LNCaP clone FGC (cell line): ENCODE data around the gene CYP27C1.

Source experiments
- DNase-seq: peaks from one replicate; pipeline ENCODE4 v3.0.0-alpha.2; 2011; ENCODE audit warnings: low read depth
- H3K4me3 ChIP-seq: 2 replicates; pipeline ENCODE4 v1.5.1; 2011; ENCODE audit warnings: mild to moderate bottlenecking, low read depth, low read length, control low read depth
- TF ChIP-seq, protein P1 (sequence below): IDR thresholded peaks from 2 replicates; pipeline ENCODE4 v1.5.1; 2012; ENCODE audit warnings: mild to moderate bottlenecking; ENCODE audit not compliant: control insufficient read depth, insufficient read depth; ENCODE audit errors: extremely low read depth

Gene CYP27C1

DNA sequence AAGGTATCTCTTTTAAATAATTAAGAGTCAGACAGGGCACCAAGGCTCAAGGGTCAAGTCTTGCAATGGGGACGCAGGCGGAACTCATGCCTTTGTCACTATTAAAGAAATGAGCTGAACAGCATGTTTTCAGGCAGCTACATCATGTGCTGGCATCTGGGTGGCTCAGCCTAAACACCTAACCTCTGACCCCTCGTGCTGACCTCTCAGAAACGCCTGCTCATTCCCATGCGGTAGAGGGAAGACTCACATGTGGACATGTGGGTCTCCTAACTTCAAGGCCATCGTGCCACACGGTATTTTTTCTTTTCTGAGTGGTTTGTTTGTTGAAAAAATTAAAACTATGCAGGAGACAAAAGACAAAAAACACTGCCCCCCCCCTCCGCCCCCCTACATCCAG is 31.3 kb downstream of the CYP27C1 start:
- TF ChIP-seq, protein P1, sequence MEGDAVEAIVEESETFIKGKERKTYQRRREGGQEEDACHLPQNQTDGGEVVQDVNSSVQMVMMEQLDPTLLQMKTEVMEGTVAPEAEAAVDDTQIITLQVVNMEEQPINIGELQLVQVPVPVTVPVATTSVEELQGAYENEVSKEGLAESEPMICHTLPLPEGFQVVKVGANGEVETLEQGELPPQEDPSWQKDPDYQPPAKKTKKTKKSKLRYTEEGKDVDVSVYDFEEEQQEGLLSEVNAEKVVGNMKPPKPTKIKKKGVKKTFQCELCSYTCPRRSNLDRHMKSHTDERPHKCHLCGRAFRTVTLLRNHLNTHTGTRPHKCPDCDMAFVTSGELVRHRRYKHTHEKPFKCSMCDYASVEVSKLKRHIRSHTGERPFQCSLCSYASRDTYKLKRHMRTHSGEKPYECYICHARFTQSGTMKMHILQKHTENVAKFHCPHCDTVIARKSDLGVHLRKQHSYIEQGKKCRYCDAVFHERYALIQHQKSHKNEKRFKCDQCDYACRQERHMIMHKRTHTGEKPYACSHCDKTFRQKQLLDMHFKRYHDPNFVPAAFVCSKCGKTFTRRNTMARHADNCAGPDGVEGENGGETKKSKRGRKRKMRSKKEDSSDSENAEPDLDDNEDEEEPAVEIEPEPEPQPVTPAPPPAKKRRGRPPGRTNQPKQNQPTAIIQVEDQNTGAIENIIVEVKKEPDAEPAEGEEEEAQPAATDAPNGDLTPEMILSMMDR = no peak
- H3K4me3 ChIP-seq = no peak overlapping the region

DNA sequence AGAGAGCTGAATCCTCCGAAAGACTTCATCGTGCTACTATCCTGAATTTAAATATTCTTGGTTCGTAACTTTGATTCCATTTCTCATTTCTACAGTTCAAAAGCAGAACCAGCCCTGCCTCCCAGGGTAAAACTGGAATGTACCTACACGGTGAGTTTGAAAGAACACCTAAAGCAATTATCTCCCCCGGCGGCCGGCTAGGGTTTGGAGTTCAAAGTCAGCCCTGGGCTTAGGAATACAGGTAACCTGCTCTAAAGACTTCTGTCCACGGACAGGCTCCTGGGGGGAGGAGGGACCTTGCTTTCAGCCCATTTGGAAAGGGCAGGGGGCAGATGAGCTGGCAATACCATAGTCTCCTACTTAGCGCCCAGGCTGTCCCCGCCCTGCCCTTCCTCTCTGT is 32.3 kb downstream of the CYP27C1 start:
- DNase-seq = no peak
- TF ChIP-seq, protein P1 = no peak
- no peak overlapping the region for H3K4me3 ChIP-seq

More for the DNA sequence above, 31.3 kb downstream of the CYP27C1 start:
- DNase-seq = no peak

- DNase-seq = no peak
- TF ChIP-seq, protein P1 = no peak
- no peak overlapping the region for H3K4me3 ChIP-seq
These were observed 32.9 kb downstream of the CYP27C1 start for GRCh38 chr2:127187081-127187775.

GRCh38 chr2:127185705-127186104 is 34.4 kb downstream of the CYP27C1 start:
- DNase-seq = no peak
- no peak overlapping the region for H3K4me3 ChIP-seq
- TF ChIP-seq, protein P1 = no peak

DNA sequence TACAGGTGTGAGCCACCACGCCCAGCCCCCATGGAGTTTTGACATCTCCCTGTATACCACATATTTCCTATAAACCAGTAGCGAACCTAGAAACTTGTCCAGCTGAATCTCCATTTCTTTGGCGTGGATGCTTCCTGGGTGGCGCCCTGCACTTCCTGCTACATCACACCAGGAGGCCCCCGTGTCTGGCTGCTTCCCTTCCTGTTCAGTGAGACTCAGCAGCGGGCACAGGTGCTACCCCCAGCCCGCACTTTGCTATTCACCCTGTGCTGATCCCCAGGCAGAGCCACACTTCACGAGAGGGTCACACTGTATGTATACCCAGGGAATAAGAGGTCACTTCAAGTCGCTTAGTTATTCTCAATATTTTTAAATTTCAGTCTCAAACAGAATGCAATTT is 35.0 kb downstream of the CYP27C1 start:
- TF ChIP-seq, protein P1 = no peak
- no peak for DNase-seq
- H3K4me3 ChIP-seq = no peak overlapping the region

DNA sequence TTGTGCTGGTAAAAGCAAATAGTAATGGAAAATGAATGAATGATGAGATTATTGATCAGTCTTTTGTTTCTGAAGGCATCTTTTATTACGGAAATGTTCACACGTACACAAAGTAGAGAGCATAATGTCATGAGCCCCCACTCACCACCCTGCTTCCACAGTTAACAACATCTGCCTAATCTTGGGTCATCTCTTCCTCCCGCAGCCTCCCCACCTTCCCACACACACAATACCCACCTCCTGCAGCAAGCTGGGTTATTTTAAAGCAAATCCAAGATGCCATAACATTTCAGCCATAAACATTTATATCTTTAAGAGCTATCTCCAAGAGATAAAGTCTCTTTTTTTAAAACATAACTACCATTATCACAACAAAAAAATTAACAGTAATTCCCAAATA is 36.3 kb downstream of the CYP27C1 start:
- DNase-seq = no peak
- TF ChIP-seq, protein P1 = no peak
- no peak overlapping the region for H3K4me3 ChIP-seq

DNA sequence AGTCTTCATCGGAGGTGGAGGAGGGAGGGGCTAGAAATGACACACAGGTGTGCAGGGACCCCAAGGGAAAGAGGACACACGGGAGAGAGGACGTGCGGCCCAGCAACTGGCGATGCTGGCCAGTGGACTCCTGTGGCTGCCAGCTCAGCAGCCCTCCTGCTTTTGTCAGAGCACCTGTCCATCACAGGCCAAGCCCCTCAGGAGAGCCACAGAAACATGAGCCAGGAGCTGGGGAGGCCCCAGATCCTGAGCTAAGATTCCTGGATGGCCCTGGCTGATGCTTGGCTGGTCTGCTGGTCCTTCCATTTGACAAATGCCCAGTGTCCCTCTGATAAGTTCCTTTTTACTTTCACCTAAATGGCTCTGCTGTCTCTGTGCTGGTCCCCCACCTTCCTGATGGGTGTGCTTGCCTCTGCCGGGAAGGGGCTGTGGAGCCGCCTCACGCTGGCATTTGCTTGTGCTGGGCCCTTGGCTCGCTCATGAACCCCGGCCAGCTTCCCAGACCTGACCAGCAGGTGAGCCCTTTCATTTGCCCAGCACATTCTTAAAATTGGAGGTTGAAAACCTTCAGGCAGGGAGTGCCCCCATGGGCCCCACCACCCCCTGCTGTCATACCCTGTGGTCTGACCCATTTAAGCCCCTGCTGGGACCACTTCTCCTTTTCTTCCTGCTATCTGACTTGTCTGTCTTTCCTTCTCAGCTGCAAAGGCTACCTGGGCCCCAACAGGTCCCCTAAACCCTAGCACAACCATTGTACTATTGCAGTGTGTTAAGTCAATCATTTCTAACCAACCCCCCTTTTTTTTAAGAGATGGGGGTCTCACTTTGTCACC is 37.3 kb downstream of the CYP27C1 start:
- TF ChIP-seq, protein P1 = no peak
- no peak for DNase-seq
- no peak overlapping the region for H3K4me3 ChIP-seq
